ENCODE data around the gene ZNF200.
A peak's percentile ranks its signal among the peaks of the same experiment; 100 is the strongest.

- TF ChIP-seq CTCF (IDR thresholded peaks at IDR 0.05), result peak; percentile 75
- no peak for TF ChIP-seq ZFX (IDR thresholded peaks at IDR 0.05; ENCODE audit: borderline replicate concordance)
Measured at GRCh38 chr16:3173892-3174617, 60.9 kb downstream of the ZNF200 start.

Data from 22Rv1 (cell line).